ENCODE results near the gene HNF4A.
"Not testable (repeated sequence)": the region's sequence is repeated elsewhere in the genome, so short reads cannot be mapped to it uniquely, and the experiment has no call there.

The HNF4A gene

GRCh38 chr20:44345941-44346340, 9.6 kb upstream of the HNF4A start:
- not testable (repeated sequence) for DNase-seq

- no peak for DNase-seq
These were observed 7.3 kb upstream of the HNF4A start for GRCh38 chr20:44348168-44348659.

GRCh38 chr20:44349349-44349748, 6.2 kb upstream of the HNF4A start:
- no peak for DNase-seq

GRCh38 chr20:44350567-44350966, 4.9 kb upstream of the HNF4A start:
- DNase-seq, result no peak

GRCh38 chr20:44354979-44355497, 461 bp upstream of the HNF4A start:
- no peak for DNase-seq

GRCh38 chr20:44356353-44356723, 839 bp downstream of the HNF4A start:
- no peak for DNase-seq

- DNase-seq, result no peak
These were observed 1.5 kb downstream of the HNF4A start for GRCh38 chr20:44357020-44357419.

- DNase-seq, result no peak
These were observed 2.1 kb downstream of the HNF4A start for GRCh38 chr20:44357555-44358125.

- DNase-seq, result no peak
These were observed 3.3 kb downstream of the HNF4A start for GRCh38 chr20:44358776-44359175.

GRCh38 chr20:44360221-44360620, 4.7 kb downstream of the HNF4A start:
- DNase-seq, result no peak

- DNase-seq, result no peak
These were observed 5.5 kb downstream of the HNF4A start for GRCh38 chr20:44361021-44361420.

GRCh38 chr20:44362466-44362940, 7.0 kb downstream of the HNF4A start:
- no peak for DNase-seq

GRCh38 chr20:44364068-44364467, 8.6 kb downstream of the HNF4A start:
- DNase-seq, result no peak

GRCh38 chr20:44364780-44365179, 9.3 kb downstream of the HNF4A start:
- no peak for DNase-seq

GRCh38 chr20:44367746-44368145, 12.2 kb downstream of the HNF4A start:
- DNase-seq, result no peak

GRCh38 chr20:44370639-44371218, 15.2 kb downstream of the HNF4A start:
- no peak for DNase-seq

GRCh38 chr20:44382641-44383040, 27.1 kb downstream of the HNF4A start:
- DNase-seq, result no peak

- DNase-seq, result peak; percentile 83
These were observed 29.0 kb downstream of the HNF4A start for GRCh38 chr20:44384423-44385027.

GRCh38 chr20:44388466-44389023, 33.0 kb downstream of the HNF4A start:
- peak; percentile 56 for DNase-seq

- no peak for DNase-seq
These were observed 34.4 kb downstream of the HNF4A start for GRCh38 chr20:44389871-44390270.

GRCh38 chr20:44390280-44390679, 34.8 kb downstream of the HNF4A start:
- DNase-seq, result no peak

GRCh38 chr20:44392088-44392775, 36.7 kb downstream of the HNF4A start:
- no peak for DNase-seq

All from NCI-H345 (cell line).